ENCODE results near the gene DNALI1.
"Not testable (repeated sequence)": the region's sequence is repeated elsewhere in the genome, so short reads cannot be mapped to it uniquely, and the experiment has no call there.

- TF ChIP-seq CTCF (conservative IDR thresholded peaks at IDR 0.05; ENCODE audit: low read depth in 2 of 2); EZH2 (IDR thresholded peaks at IDR 0.05; ENCODE audit: low read depth, unreplicated experiment); POLR2AphosphoS5 (IDR thresholded peaks at IDR 0.05; ENCODE audit: low read depth); EZH2phosphoT487 (IDR thresholded peaks at IDR 0.05; ENCODE audit: unreplicated experiment); ZNF331 (CRISPR knock-in tag; IDR thresholded peaks at IDR 0.05; ENCODE audit: low read depth); ETS1 (IDR thresholded peaks at IDR 0.05): not testable (repeated sequence)
These were observed 37.8 kb upstream of the DNALI1 start for GRCh38 chr1:37518929-37519328.

Data from GM23338 (cell line).